Progenitor cell of endocrine pancreas (in vitro differentiated cells): ENCODE data around the gene SEMA4D. TPM values are rescaled to one million over a fixed set of nuclear protein-coding genes. Genes with fewer than 3 reads are reported as not detected.

Experiments
- DNase-seq: peaks from one replicate; pipeline ENCODE4 v3.0.0; 2021; ENCODE audit warnings: low spot score; ENCODE audit not compliant: unreplicated experiment
- H3K27ac Mint-ChIP-seq: 2 replicates; pipeline ENCODE4 v1.8.0; 2021; ENCODE audit warnings: mild to moderate bottlenecking, moderate library complexity, mixed read lengths
- H3K27me3 Mint-ChIP-seq: 2 replicates; pipeline ENCODE4 v1.8.0; 2021; ENCODE audit warnings: mixed read lengths
- H3K36me3 Mint-ChIP-seq: 2 replicates; pipeline ENCODE4 v1.8.0; 2022; ENCODE audit warnings: mixed read lengths; ENCODE audit not compliant: insufficient read depth
- H3K4me1 Mint-ChIP-seq: 2 replicates; pipeline ENCODE4 v1.8.0; 2021; ENCODE audit warnings: low read depth, mixed read lengths
- H3K4me3 Mint-ChIP-seq: 2 replicates; pipeline ENCODE4 v1.8.0; 2021; ENCODE audit warnings: low read depth, mild to moderate bottlenecking, moderate library complexity, mixed read lengths
- H3K9me3 Mint-ChIP-seq: 2 replicates; pipeline ENCODE4 v1.8.0; 2021; ENCODE audit warnings: low read depth, mixed read lengths
- total RNA-seq: library from RNA; stranded (reverse); gene quantifications from 2 replicates; pipeline ENCODE4 v1.2.1, GENCODE V29; 2021
- TF ChIP-seq, protein P1 (sequence below): fragments of 200-600 bp; sonication (generic); IDR thresholded peaks from one replicate; pipeline ENCODE4 v1.5.0; 2021; ENCODE audit warnings: antibody characterized with exemption, mild to moderate bottlenecking; ENCODE audit not compliant: unreplicated experiment

The SEMA4D gene
- total RNA-seq, 1 donor from 2014 or later, result 63.1 TPM

- H3K4me1 Mint-ChIP-seq, result peaks cover 10% of the 10 kb centered on the region
- no peaks in the 10 kb centered on the region for H3K9me3 Mint-ChIP-seq
- peaks cover 9% of the 10 kb centered on the region for H3K27me3 Mint-ChIP-seq
- no peak for DNase-seq
- TF ChIP-seq, protein P1, sequence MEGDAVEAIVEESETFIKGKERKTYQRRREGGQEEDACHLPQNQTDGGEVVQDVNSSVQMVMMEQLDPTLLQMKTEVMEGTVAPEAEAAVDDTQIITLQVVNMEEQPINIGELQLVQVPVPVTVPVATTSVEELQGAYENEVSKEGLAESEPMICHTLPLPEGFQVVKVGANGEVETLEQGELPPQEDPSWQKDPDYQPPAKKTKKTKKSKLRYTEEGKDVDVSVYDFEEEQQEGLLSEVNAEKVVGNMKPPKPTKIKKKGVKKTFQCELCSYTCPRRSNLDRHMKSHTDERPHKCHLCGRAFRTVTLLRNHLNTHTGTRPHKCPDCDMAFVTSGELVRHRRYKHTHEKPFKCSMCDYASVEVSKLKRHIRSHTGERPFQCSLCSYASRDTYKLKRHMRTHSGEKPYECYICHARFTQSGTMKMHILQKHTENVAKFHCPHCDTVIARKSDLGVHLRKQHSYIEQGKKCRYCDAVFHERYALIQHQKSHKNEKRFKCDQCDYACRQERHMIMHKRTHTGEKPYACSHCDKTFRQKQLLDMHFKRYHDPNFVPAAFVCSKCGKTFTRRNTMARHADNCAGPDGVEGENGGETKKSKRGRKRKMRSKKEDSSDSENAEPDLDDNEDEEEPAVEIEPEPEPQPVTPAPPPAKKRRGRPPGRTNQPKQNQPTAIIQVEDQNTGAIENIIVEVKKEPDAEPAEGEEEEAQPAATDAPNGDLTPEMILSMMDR, result no peak
- no peak overlapping the region for H3K4me3 Mint-ChIP-seq
- no peaks in the 10 kb centered on the region for H3K36me3 Mint-ChIP-seq
- H3K27ac Mint-ChIP-seq, result peak overlapping the region; percentile 73
Measured at GRCh38 chr9:89524963-89525362, 27.1 kb upstream of the SEMA4D start.

- TF ChIP-seq, protein P1, result no peak
- Mint-ChIP-seq H3K9me3 (no peaks in the 10 kb centered on the region), H3K27ac (no peak overlapping the region), H3K36me3 (no peaks in the 10 kb centered on the region), H3K4me3 (no peak overlapping the region), H3K27me3 (peaks cover 9% of the 10 kb centered on the region), H3K4me1 (peaks cover 10% of the 10 kb centered on the region)
- DNase-seq, result no peak
Measured at GRCh38 chr9:89523948-89524347, 26.0 kb upstream of the SEMA4D start.

- Mint-ChIP-seq H3K36me3 (no peaks in the 10 kb centered on the region), H3K27ac (no peak overlapping the region), H3K9me3 (no peaks in the 10 kb centered on the region), H3K4me3 (no peak overlapping the region), H3K27me3 (peaks cover 9% of the 10 kb centered on the region), H3K4me1 (peaks cover 10% of the 10 kb centered on the region)
- TF ChIP-seq, protein P1, result no peak
- no peak for DNase-seq
Measured at GRCh38 chr9:89522959-89523285, 25.0 kb upstream of the SEMA4D start.

- H3K36me3 Mint-ChIP-seq, result no peaks in the 10 kb centered on the region
- H3K4me3 Mint-ChIP-seq, result no peak overlapping the region
- peaks cover 10% of the 10 kb centered on the region for H3K4me1 Mint-ChIP-seq
- TF ChIP-seq, protein P1, result no peak
- no peak for DNase-seq
- no peak overlapping the region for H3K27ac Mint-ChIP-seq
- peaks cover 9% of the 10 kb centered on the region for H3K27me3 Mint-ChIP-seq
- H3K9me3 Mint-ChIP-seq, result no peaks in the 10 kb centered on the region
Measured at GRCh38 chr9:89522261-89522958, 24.5 kb upstream of the SEMA4D start.

- Mint-ChIP-seq H3K36me3 (no peaks in the 10 kb centered on the region), H3K4me1 (no peaks in the 10 kb centered on the region), H3K4me3 (no peak overlapping the region), H3K9me3 (no peaks in the 10 kb centered on the region), H3K27me3 (peaks cover 4% of the 10 kb centered on the region), H3K27ac (no peak overlapping the region)
- DNase-seq, result no peak
- TF ChIP-seq, protein P1, result no peak
Measured at GRCh38 chr9:89519366-89519805, 21.5 kb upstream of the SEMA4D start.
